Esophagus muscularis mucosa (tissue), 4 donors: ENCODE data around the gene SND1. TPM values are rescaled to one million over a fixed set of nuclear protein-coding genes. Genes with fewer than 3 reads are reported as not detected.

Experiments used
- DNase-seq: peaks from one replicate; pipeline ENCODE4 v3.0.0-alpha.2; 2017; ENCODE audit errors: extremely low spot score
- H3K27ac ChIP-seq, 4 donors: fragments of 200-600 bp; sonication (generic); replicated peaks in 1 of 4; 1 replicate in 3 of 4; 2 replicates in 1 of 4; pipeline ENCODE4 v1.5.1; 2016 to 2019; ENCODE audit warnings: mild to moderate bottlenecking in 1 of 4
- H3K27me3 ChIP-seq, 4 donors: fragments of 200-600 bp; sonication (generic); one replicate each; pipeline versions ENCODE4 v1.5.1 to v1.6.0; 2016 to 2019
- H3K36me3 ChIP-seq, 4 donors: fragments of 200-600 bp; sonication (generic); one replicate each; pipeline ENCODE4 v1.5.1; 2016 to 2019
- H3K4me1 ChIP-seq, 4 donors: fragments of 200-600 bp; sonication (generic); one replicate each; pipeline ENCODE4 v1.5.1; 2016 to 2019
- H3K4me3 ChIP-seq, 4 donors: fragments of 200-600 bp; sonication (generic); 1 replicate in 2 of 4; 2 replicates in 2 of 4; pipeline ENCODE4 v1.5.1; 2016 to 2019; ENCODE audit warnings: mild to moderate bottlenecking in 4 of 4, moderate library complexity in 1 of 4
- H3K9me3 ChIP-seq, 4 donors: fragments of 200-600 bp; sonication (generic); 1 replicate in 3 of 4; 2 replicates in 1 of 4; pipeline ENCODE4 v1.5.1; 2016 to 2019
- CTCF ChIP-seq, 3 experiments: fragments of 200-600 bp in 2 of 3; fragments of 450-650 bp in 1 of 3; sonication (generic) in 2 of 3; IDR thresholded peaks; one replicate each; pipeline ENCODE4 v1.5.1; 2017 to 2019; ENCODE audit warnings: antibody characterized with exemption in 3 of 3, mild to moderate bottlenecking in 2 of 3, moderate library complexity in 1 of 3
- EP300 ChIP-seq: sonication (generic); formaldehyde crosslinking; IDR thresholded peaks from one replicate; pipeline ENCODE4 v1.6.1; 2017; ENCODE audit warnings: antibody characterized with exemption
- POLR2A ChIP-seq: fragments of 450-650 bp; IDR thresholded peaks from one replicate; pipeline ENCODE4 v1.6.1; 2017; ENCODE audit warnings: antibody characterized with exemption, moderate library complexity, mild to moderate bottlenecking, low read depth
- POLR2AphosphoS5 ChIP-seq, 2 donors: sonication (generic); formaldehyde crosslinking; IDR thresholded peaks; one replicate each; pipeline ENCODE4 v1.6.1; 2017; ENCODE audit warnings: antibody characterized with exemption in 2 of 2
- WGBS: methylation state at CpG from one replicate; pipeline ENCODE4 v1.1.5; 2018; 5-methylcytosine and 5-hydroxymethylcytosine counted together
- intact Hi-C: fragments of 100-400 bp; cut with DNase I; formaldehyde crosslinking; loops from one replicate; pipeline ENCODE4 v1.15.1; 2023
- total RNA-seq, 4 donors: library from RNA; depleted of rRNA; stranded (reverse); fragments of >200 nt; gene quantifications; one replicate each; pipeline versions ENCODE4 v1.1.0 to v1.2.1, GENCODE V29; 2016

SND1 gene
- total RNA-seq, 4 donors from 2014 or later, result 71.4 to 91.2 (median 81.3) TPM

GRCh38 chr7:128115336-128115820 lies 463.4 kb downstream of the SND1 start:
- no peak for TF ChIP-seq POLR2AphosphoS5 (IDR thresholded peaks at IDR 0.05)
- no peak for TF ChIP-seq CTCF (IDR thresholded peaks at IDR 0.05)
- TF ChIP-seq POLR2A, result no peak
- no peak for TF ChIP-seq EP300
- no peak overlapping the region for H3K27ac ChIP-seq

GRCh38 chr7:128115821-128116723 lies 464.1 kb downstream of the SND1 start:
- H3K27ac ChIP-seq, result no peak overlapping the region
- WGBS, result 85% methylated on average over 16 of the region's 16 CpGs
- no peak for DNase-seq
- intact Hi-C loops, result no loop called here
- H3K9me3 ChIP-seq, result no peaks in the 10 kb centered on the region
- no peak for TF ChIP-seq POLR2AphosphoS5 (IDR thresholded peaks at IDR 0.05)
- peaks cover 0 to 37% (median 0%) of the 10 kb centered on the region in 4 donors for H3K27me3 ChIP-seq
- H3K4me3 ChIP-seq, result no peak overlapping the region
- H3K36me3 ChIP-seq, result no peaks in the 10 kb centered on the region
- H3K4me1 ChIP-seq, result no peaks in the 10 kb centered on the region

More at GRCh38 chr7:128115336-128115820, 463.4 kb downstream of the SND1 start:
- WGBS, result 87% methylated on average over 6 of the region's 10 CpGs
- H3K4me3 ChIP-seq, result no peak overlapping the region
- H3K36me3 ChIP-seq, result no peaks in the 10 kb centered on the region
- H3K27me3 ChIP-seq, result peaks cover 0 to 37% (median 0%) of the 10 kb centered on the region in 4 donors
- H3K4me1 ChIP-seq, result no peaks in the 10 kb centered on the region
- intact Hi-C loops, result no loop called here
- no peak for DNase-seq
- no peaks in the 10 kb centered on the region for H3K9me3 ChIP-seq

DNA sequence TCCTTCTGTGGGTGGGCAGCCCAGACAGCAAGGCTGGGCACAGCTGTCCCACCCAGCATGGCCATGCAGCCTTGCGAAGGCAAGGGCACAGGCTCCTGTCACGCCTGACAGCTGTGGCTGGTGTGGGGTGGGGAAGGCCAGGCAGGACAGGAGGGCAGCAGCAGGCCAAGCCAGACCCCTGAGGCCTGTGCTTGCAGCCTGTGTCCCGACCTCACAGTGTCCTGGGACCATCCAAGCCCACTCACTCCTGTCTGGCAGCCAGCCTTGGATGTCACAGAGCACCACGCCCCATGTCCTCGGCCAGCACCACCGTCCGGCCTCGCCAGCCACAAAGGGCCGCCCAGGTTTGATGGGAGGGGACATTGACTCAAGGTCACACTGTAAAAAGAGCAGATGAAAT lies 464.7 kb downstream of the SND1 start:
- DNase-seq, result no peak
- Histone ChIP-seq H3K4me3 (no peak overlapping the region), H3K27me3 (peaks cover 0 to 38% (median 0%) of the 10 kb centered on the region in 4 donors)

GRCh38 chr7:128117691-128118090 lies 465.7 kb downstream of the SND1 start:
- intact Hi-C loops, result no loop called here
- DNase-seq, result no peak
- TF ChIP-seq EP300 (no peak), POLR2A (no peak), CTCF (IDR thresholded peaks at IDR 0.05) (no peak), POLR2AphosphoS5 (IDR thresholded peaks at IDR 0.05) (no peak)
- no peak overlapping the region for H3K27ac ChIP-seq
- H3K27me3 ChIP-seq, result peaks cover 0 to 36% (median 0%) of the 10 kb centered on the region in 4 donors
- no peaks in the 10 kb centered on the region for H3K4me1 ChIP-seq
- H3K4me3 ChIP-seq, result no peak overlapping the region
- H3K36me3 ChIP-seq, result no peaks in the 10 kb centered on the region
- 99% methylated on average over 6 of the region's 6 CpGs for WGBS
- H3K9me3 ChIP-seq, result no peaks in the 10 kb centered on the region

More for the DNA sequence above, 464.7 kb downstream of the SND1 start:
- Histone ChIP-seq H3K4me1 (no peaks in the 10 kb centered on the region), H3K36me3 (no peaks in the 10 kb centered on the region), H3K9me3 (no peaks in the 10 kb centered on the region), H3K27ac (no peak overlapping the region)
- TF ChIP-seq POLR2A (no peak), POLR2AphosphoS5 (IDR thresholded peaks at IDR 0.05) (no peak), CTCF (IDR thresholded peaks at IDR 0.05) (no peak), EP300 (no peak)
- 100% methylated on average over 5 of the region's 9 CpGs for WGBS
- intact Hi-C loops, result no loop called here

- Histone ChIP-seq H3K9me3 (no peaks in the 10 kb centered on the region), H3K36me3 (no peaks in the 10 kb centered on the region), H3K4me3 (no peak overlapping the region), H3K4me1 (no peaks in the 10 kb centered on the region), H3K27ac (no peak overlapping the region), H3K27me3 (peaks cover 0 to 44% (median 0%) of the 10 kb centered on the region in 4 donors)
- TF ChIP-seq EP300 (no peak), CTCF (IDR thresholded peaks at IDR 0.05) (no peak), POLR2A (no peak), POLR2AphosphoS5 (IDR thresholded peaks at IDR 0.05) (no peak)
- peak; percentile 50 for DNase-seq
- intact Hi-C loops, result no loop called here
- WGBS, result 78% methylated on average over 4 of the region's 5 CpGs
Measured at GRCh38 chr7:128119036-128119435, 467.0 kb downstream of the SND1 start.
